ENCODE results near the gene SEMA6C.
A peak's percentile ranks its signal among the peaks of the same experiment; 100 is the strongest.
"Not testable (repeated sequence)": the region's sequence is repeated elsewhere in the genome, so short reads cannot be mapped to it uniquely, and the experiment has no call there.

The SEMA6C gene

GRCh38 chr1:151128800-151129199, 17.6 kb downstream of the SEMA6C start:
- H2AFZ ChIP-seq (ENCODE audit: low read length, unreplicated experiment), result no peak overlapping the region
- no peaks in the 10 kb centered on the region for H3K36me3 ChIP-seq (ENCODE audit: insufficient read depth, low read length)
- H3K27ac ChIP-seq (ENCODE audit: low read depth, low read length), result no peak overlapping the region
- H3K79me2 ChIP-seq (ENCODE audit: control insufficient read depth, insufficient read depth, low read length, unreplicated experiment), result no peaks in the 10 kb centered on the region
- H3K4me3 ChIP-seq (ENCODE audit: low read depth, low read length), result no peak overlapping the region
- peaks cover 6% of the 10 kb centered on the region for H3K4me1 ChIP-seq (ENCODE audit: control insufficient read depth, insufficient read depth, low read length, unreplicated experiment)
- peaks cover 25% of the 10 kb centered on the region for H3K27me3 ChIP-seq (ENCODE audit: insufficient read depth, low read length)

GRCh38 chr1:151124763-151125403, 21.5 kb downstream of the SEMA6C start:
- H3K27me3 ChIP-seq (ENCODE audit: insufficient read depth, low read length), result no peaks in the 10 kb centered on the region
- H3K36me3 ChIP-seq (ENCODE audit: insufficient read depth, low read length), result no peaks in the 10 kb centered on the region
- H2AFZ ChIP-seq (ENCODE audit: low read length, unreplicated experiment), result no peak overlapping the region
- no peak overlapping the region for H3K27ac ChIP-seq (ENCODE audit: low read depth, low read length)
- no peaks in the 10 kb centered on the region for H3K4me1 ChIP-seq (ENCODE audit: control insufficient read depth, insufficient read depth, low read length, unreplicated experiment)
- H3K79me2 ChIP-seq (ENCODE audit: control insufficient read depth, insufficient read depth, low read length, unreplicated experiment), result no peaks in the 10 kb centered on the region
- H3K4me3 ChIP-seq (ENCODE audit: low read depth, low read length), result no peak overlapping the region

GRCh38 chr1:151113877-151114276, 32.6 kb downstream of the SEMA6C start:
- Histone ChIP-seq H2AFZ (ENCODE audit: low read length, unreplicated experiment) (no peak overlapping the region), H3K4me1 (ENCODE audit: control insufficient read depth, insufficient read depth, low read length, unreplicated experiment) (no peaks in the 10 kb centered on the region), H3K27ac (ENCODE audit: low read depth, low read length) (no peak overlapping the region), H3K4me3 (ENCODE audit: low read depth, low read length) (no peak overlapping the region), H3K36me3 (ENCODE audit: insufficient read depth, low read length) (no peaks in the 10 kb centered on the region), H3K79me2 (ENCODE audit: control insufficient read depth, insufficient read depth, low read length, unreplicated experiment) (no peaks in the 10 kb centered on the region), H3K27me3 (ENCODE audit: insufficient read depth, low read length) (no peaks in the 10 kb centered on the region)

DNA sequence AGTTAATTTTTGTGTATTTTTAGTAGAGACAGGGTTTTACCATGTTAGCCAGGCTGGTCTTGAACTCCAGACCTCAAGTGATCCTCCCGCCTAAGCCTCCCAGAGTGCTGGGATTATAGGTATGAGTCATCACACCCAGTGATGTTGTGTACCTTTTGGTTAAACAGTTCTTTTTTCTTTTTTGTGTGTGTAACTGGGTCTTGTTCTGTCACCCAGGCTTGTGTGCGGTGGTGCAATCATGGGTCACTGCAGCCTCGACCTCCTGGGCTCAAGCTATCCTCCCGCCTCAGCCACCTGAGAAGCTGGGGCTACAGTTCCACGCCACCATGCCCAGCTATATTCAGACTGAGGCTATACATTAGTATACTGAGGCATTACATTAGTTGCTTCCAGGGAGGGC, 38.1 kb downstream of the SEMA6C start:
- H2AFZ ChIP-seq (ENCODE audit: low read length, unreplicated experiment), result no peak overlapping the region
- H3K27ac ChIP-seq (ENCODE audit: low read depth, low read length), result no peak overlapping the region
- H3K4me3 ChIP-seq (ENCODE audit: low read depth, low read length), result no peak overlapping the region
- peaks cover 14% of the 10 kb centered on the region for H3K4me1 ChIP-seq (ENCODE audit: control insufficient read depth, insufficient read depth, low read length, unreplicated experiment)
- H3K27me3 ChIP-seq (ENCODE audit: insufficient read depth, low read length), result no peaks in the 10 kb centered on the region
- no peaks in the 10 kb centered on the region for H3K36me3 ChIP-seq (ENCODE audit: insufficient read depth, low read length)
- H3K79me2 ChIP-seq (ENCODE audit: control insufficient read depth, insufficient read depth, low read length, unreplicated experiment), result no peaks in the 10 kb centered on the region

- Histone ChIP-seq H3K4me1 (ENCODE audit: control insufficient read depth, insufficient read depth, low read length, unreplicated experiment) (peaks cover 14% of the 10 kb centered on the region), H3K4me3 (ENCODE audit: low read depth, low read length) (peak overlapping the region; percentile 11; the same call in 1 of the 2 replicates), H3K79me2 (ENCODE audit: control insufficient read depth, insufficient read depth, low read length, unreplicated experiment) (no peaks in the 10 kb centered on the region), H3K36me3 (ENCODE audit: insufficient read depth, low read length) (no peaks in the 10 kb centered on the region), H3K27ac (ENCODE audit: low read depth, low read length) (peak overlapping the region; percentile 77), H2AFZ (ENCODE audit: low read length, unreplicated experiment) (peak overlapping the region; percentile 34), H3K27me3 (ENCODE audit: insufficient read depth, low read length) (no peaks in the 10 kb centered on the region)
These were observed 39.5 kb downstream of the SEMA6C start for GRCh38 chr1:151106894-151107293.

DNA sequence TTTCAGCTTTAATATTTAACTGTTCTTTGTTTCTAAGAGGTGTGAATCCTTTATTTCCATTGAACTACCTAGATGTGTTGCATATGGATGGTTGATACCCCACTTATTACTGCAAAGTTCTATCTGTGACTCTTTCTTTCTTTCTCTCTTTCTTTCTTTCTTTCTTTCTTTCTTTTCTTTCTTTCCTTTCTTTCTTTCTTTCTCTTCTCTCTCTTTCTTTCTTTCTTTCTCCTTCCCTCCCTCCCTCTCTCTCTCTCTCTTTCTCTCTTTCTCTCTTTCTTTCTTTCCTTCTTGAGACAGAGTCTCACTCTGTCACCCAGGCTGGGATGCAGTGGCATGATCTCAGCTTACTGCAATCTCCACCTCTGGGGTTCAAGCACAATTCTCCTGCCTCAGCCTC, 41.8 kb downstream of the SEMA6C start:
- H3K27ac ChIP-seq (ENCODE audit: low read depth, low read length), result no peak overlapping the region
- H3K79me2 ChIP-seq (ENCODE audit: control insufficient read depth, insufficient read depth, low read length, unreplicated experiment), result no peaks in the 10 kb centered on the region
- H2AFZ ChIP-seq (ENCODE audit: low read length, unreplicated experiment), result no peak overlapping the region
- H3K4me1 ChIP-seq (ENCODE audit: control insufficient read depth, insufficient read depth, low read length, unreplicated experiment), result peaks cover 14% of the 10 kb centered on the region
- no peak overlapping the region for H3K4me3 ChIP-seq (ENCODE audit: low read depth, low read length)
- H3K27me3 ChIP-seq (ENCODE audit: insufficient read depth, low read length), result no peaks in the 10 kb centered on the region
- no peaks in the 10 kb centered on the region for H3K36me3 ChIP-seq (ENCODE audit: insufficient read depth, low read length)

DNA sequence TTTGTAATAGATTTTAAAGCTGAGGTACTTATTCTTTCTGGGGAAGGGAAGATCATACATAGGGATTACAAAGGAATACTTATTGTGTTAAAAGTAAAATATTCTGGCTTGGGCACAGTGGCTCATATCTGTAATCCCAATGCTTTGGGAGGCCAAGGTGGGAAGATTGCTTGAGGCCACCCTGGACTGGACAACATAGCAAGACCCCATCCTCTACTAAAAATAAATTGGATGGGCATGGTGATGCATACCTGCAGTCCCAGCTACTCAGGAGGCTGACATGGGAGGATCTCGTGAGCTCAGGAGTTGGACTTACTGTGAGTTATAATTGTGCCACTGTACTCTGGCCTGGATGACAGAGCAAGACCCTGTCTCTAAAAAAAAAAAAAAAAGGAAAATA, 48.3 kb downstream of the SEMA6C start:
- H3K36me3 ChIP-seq (ENCODE audit: insufficient read depth, low read length), result no peaks in the 10 kb centered on the region
- H3K79me2 ChIP-seq (ENCODE audit: control insufficient read depth, insufficient read depth, low read length, unreplicated experiment), result no peaks in the 10 kb centered on the region
- no peak overlapping the region for H3K27ac ChIP-seq (ENCODE audit: low read depth, low read length)
- no peak overlapping the region for H2AFZ ChIP-seq (ENCODE audit: low read length, unreplicated experiment)
- no peaks in the 10 kb centered on the region for H3K27me3 ChIP-seq (ENCODE audit: insufficient read depth, low read length)
- H3K4me1 ChIP-seq (ENCODE audit: control insufficient read depth, insufficient read depth, low read length, unreplicated experiment), result peaks cover 9% of the 10 kb centered on the region
- no peak overlapping the region for H3K4me3 ChIP-seq (ENCODE audit: low read depth, low read length)

DNA sequence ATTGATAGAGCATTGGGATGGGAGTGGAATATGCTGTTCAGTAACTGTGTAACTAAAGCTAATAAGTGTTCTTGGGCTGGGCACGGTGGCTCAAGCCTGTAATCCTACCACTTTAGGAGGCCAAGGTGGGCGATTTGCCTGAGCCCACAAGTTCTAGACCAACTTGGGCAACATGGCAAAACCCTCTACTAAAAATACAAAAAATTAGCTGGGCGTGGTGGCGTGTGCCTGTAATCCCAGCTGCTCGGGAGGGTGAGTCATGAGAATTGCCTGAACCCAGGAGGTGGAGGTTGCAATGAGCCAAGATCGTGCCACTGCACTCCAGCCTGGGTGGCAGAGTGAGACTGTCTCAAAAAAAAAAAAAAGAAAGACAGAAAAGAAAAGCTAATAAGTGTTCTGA, 49.0 kb downstream of the SEMA6C start:
- not testable (repeated sequence) for H3K36me3 ChIP-seq (ENCODE audit: insufficient read depth, low read length); H3K4me1 ChIP-seq (ENCODE audit: control insufficient read depth, insufficient read depth, low read length, unreplicated experiment); H3K27me3 ChIP-seq (ENCODE audit: insufficient read depth, low read length); H3K4me3 ChIP-seq (ENCODE audit: low read depth, low read length); H3K79me2 ChIP-seq (ENCODE audit: control insufficient read depth, insufficient read depth, low read length, unreplicated experiment); H2AFZ ChIP-seq (ENCODE audit: low read length, unreplicated experiment)
- 0 out of 2 replicates have a peak overlapping the region, but pooled peaks have one; percentile 6 for H3K27ac ChIP-seq (ENCODE audit: low read depth, low read length)

DNA sequence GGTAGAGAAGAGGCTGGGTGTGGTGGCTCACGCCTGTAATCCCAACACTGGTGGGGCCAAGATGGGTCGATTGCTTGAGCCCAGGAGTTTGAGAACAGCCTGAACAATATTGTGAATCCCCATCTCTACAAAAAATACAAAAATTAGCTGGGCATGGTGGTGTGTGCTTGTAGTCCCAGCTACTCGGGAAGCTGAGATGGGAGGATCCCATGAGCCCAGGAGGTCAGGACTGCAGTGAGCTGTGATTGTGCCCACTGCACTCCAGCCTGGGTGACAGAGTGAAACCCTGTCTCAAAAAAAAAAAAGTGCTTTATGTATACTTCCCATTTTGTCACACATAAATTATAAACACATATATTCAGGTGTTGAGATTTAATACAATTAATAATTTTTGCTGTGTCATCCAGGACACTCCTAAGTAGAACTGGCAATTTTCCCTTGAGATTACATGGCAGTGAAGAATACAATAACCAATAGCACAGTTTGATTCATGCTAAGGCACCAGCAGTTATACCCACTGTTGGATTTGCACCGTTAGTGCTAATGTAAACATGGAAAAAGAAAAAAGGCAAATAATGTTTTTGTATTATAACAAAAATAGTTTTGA, 60.4 kb downstream of the SEMA6C start:
- H3K4me3 ChIP-seq (ENCODE audit: low read depth, low read length), result no peak overlapping the region
- no peak overlapping the region for H3K27ac ChIP-seq (ENCODE audit: low read depth, low read length)

More for the DNA sequence above, 60.4 kb downstream of the SEMA6C start:
- Histone ChIP-seq H3K36me3 (ENCODE audit: insufficient read depth, low read length) (no peaks in the 10 kb centered on the region), H3K4me1 (ENCODE audit: control insufficient read depth, insufficient read depth, low read length, unreplicated experiment) (no peaks in the 10 kb centered on the region), H3K79me2 (ENCODE audit: control insufficient read depth, insufficient read depth, low read length, unreplicated experiment) (no peaks in the 10 kb centered on the region), H2AFZ (ENCODE audit: low read length, unreplicated experiment) (no peak overlapping the region), H3K27me3 (ENCODE audit: insufficient read depth, low read length) (no peaks in the 10 kb centered on the region)

Data from ACC112 (cell line).